Stimulated activated CD8-positive, alpha-beta memory T cell treated with anti-CD3 and anti-CD28 coated beads, Interleukin-15, amount 100 ng/mL, for 1 hour (primary cell): ENCODE data around the gene CLDN11.

Source experiments
- DNase-seq: peaks from one replicate; pipeline ENCODE4 v3.0.0-alpha.2; 2020; ENCODE audit warnings: low read depth

The CLDN11 gene

DNA sequence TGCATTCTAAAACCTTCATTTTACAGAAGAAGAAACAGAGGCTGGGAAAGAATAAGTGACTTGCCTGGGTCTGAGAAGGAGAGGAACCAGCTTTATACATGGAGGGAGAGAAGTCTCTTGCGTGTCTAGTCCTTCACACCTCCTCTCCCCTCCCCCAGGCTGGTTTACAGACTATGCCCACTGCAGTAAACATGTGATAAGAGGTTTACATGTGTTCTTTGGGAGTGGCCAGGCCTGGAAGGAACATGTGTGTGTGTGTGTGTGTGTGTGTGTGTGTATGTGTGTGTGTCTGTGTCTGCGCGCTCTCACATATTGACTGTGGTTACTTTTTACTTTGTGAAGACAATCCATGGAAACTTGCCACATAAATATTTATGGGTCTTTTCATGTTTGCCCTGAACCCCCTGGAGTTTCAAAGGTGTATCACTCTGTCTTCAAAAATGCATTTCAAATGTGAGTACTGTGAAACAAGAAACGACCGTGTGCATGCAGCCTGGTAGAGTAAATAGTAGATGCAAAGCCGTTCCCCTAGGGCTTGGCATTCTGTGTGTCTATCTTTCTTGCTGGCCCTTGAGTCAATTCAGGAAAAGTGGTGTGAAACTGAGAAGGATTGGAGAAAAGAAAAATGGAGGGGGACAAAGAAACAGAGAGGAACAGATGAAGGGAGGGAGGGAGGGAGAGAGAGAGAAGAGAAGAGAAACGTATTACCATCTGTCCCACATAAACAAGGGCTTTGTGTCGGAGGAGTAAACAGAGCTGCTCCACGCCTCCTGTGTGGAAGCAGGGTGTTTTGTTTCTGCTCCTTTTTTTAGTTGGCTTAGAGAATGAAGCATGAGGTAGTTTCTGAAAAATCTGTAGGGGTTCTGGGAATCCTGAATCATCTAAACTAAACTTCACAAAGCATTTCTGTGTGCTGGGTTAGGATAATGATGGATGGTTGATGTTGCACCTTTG is 51.7 kb downstream of the CLDN11 start:
- DNase-seq = no peak

DNA sequence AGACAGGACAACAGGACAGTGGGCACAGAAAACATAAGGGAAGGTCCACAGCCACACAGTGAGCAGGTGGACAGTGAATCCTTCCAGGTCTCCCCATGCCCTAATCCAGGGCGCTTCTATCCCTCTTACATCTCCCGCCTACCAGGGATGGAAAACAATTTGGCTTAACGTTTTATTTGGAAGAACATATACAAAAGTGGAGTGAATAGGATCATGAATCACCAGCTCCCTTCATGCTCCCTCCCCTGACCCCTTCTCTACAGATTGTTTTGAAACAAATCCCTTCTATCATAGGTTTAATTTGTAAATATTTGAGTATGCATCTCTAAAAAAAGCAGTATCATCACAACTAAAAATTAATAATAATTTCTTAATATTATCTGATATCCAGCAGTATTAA is 52.5 kb downstream of the CLDN11 start:
- no peak for DNase-seq

- DNase-seq = no peak
These were observed 54.7 kb downstream of the CLDN11 start for GRCh38 chr3:170473358-170473757.

GRCh38 chr3:170475092-170475685 is 56.5 kb downstream of the CLDN11 start:
- no peak for DNase-seq

GRCh38 chr3:170476291-170476690 is 57.6 kb downstream of the CLDN11 start:
- no peak for DNase-seq

DNA sequence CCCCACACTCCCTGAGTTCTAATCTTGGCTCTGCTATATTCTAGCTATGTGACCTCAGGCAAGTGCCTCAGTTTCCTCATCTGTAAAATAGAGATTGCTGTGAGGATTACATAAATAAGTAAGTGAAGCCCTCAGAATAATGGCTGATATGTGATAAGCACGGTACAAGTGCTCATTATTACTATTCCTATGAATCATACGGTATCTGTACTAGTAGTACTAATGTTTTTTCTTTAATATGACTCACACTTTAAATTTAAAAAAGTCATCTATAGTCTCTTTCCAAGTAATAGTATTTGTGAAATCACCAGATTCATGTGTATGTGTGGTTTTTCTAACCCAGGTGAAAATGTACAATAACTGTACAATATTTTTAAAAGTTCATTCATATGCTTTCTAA is 58.7 kb downstream of the CLDN11 start:
- no peak for DNase-seq

GRCh38 chr3:170480111-170480510 is 61.4 kb downstream of the CLDN11 start:
- no peak for DNase-seq

DNA sequence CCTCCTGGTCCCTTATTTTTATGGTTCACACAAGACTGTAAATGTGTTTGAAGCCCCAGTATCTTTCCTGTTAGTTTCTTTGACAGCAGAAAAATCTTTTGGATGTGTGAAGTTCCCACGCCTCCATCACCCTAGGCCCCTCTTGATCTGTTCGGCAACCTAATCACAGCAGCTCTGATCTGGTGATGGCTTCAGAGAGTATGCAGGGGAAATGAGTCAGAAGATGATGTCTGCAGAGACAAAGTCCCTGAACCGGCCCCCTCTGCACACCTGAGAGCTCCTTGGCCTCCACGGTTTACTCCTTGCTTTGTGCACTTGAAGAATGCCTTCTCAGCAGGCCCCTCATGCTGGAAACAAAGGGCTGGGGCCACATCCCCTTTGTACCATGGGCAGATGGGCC is 63.5 kb downstream of the CLDN11 start:
- DNase-seq = no peak

GRCh38 chr3:170483485-170484262 is 65.0 kb downstream of the CLDN11 start:
- DNase-seq = no peak
